ENCODE data around the gene BTBD9. TPM values are rescaled to one million over a fixed set of nuclear protein-coding genes. Genes with fewer than 3 reads are reported as not detected.

The BTBD9 gene
- total RNA-seq, 1 experiment from 2014 or later, result 8.9 TPM

DNA sequence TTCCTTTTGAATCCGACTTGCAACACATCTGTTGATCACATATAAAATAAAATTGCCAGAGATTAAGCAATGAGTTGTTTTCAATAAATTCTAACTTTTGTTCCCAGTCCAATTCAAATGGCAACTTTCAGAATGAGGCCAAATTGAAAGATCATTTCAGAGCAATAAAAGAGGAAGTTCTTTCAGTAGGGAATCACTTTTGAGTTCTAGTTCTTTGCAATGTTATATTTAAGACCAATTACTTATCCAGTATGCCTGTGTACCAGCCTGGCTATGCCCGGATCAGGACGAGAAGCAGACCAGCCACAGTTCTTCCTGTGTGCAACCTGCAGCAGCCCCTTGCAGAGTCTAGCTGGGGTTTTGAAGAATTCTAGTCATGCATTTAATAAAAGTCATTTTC is 232.5 kb downstream of the BTBD9 start:
- Histone ChIP-seq H4K91ac (ENCODE audit: insufficient read length, low read depth, low read length) (no peak overlapping the region), H3K14ac (ENCODE audit: insufficient read depth, low read length) (no peak overlapping the region), H2BK120ac (ENCODE audit: low read depth, low read length, poor library complexity, severe bottlenecking) (no peak overlapping the region), H3K23me2 (ENCODE audit: insufficient read length, low read depth, low read length, poor library complexity, severe bottlenecking) (no peaks in the 10 kb centered on the region), H3T11ph (ENCODE audit: low read length) (no peak overlapping the region), H4K20me1 (ENCODE audit: control insufficient read depth, insufficient read depth, insufficient read length) (no peaks in the 10 kb centered on the region), H4K5ac (ENCODE audit: insufficient read length, low read depth, low read length) (no peak overlapping the region), H2BK20ac (ENCODE audit: low read depth, low read length, poor library complexity, severe bottlenecking) (no peak overlapping the region), H2BK12ac (ENCODE audit: insufficient read length, low read depth, low read length) (no peak overlapping the region), H2AFZ (ENCODE audit: low read length) (no peak overlapping the region), H3K27me3 (ENCODE audit: insufficient read depth, low read length) (no peaks in the 10 kb centered on the region), H3K27ac (ENCODE audit: insufficient read length, low read depth, low read length) (no peak overlapping the region), H2BK15ac (ENCODE audit: low read depth, low read length) (no peak overlapping the region), H3K9me3 (ENCODE audit: control insufficient read depth, low read depth, low read length) (no peaks in the 10 kb centered on the region), H4K8ac (replicated peaks; ENCODE audit: insufficient read length, low read depth, low read length) (no peak overlapping the region), H3K4ac (ENCODE audit: low read depth, low read length) (no peak overlapping the region), H3K9ac (ENCODE audit: extremely low read depth, insufficient read length, low read length) (no peak overlapping the region), H3K18ac (ENCODE audit: insufficient read length, low read depth, low read length) (no peak overlapping the region), H3K4me2 (ENCODE audit: insufficient read depth, insufficient read length, low read length) (no peak overlapping the region), H2AK5ac (ENCODE audit: insufficient read length, low read length) (no peak overlapping the region), H3K79me1 (ENCODE audit: insufficient read depth, low read depth, low read length, poor library complexity, severe bottlenecking) (no peaks in the 10 kb centered on the region), H2BK5ac (ENCODE audit: insufficient read length, low read length) (no peak overlapping the region), H3K79me2 (ENCODE audit: insufficient read depth, low read length) (no peaks in the 10 kb centered on the region), H3K23ac (ENCODE audit: insufficient read length, low read depth, low read length) (no peak overlapping the region), H3K56ac (ENCODE audit: insufficient read length, low read depth, low read length) (no peak overlapping the region), H3K4me1 (ENCODE audit: insufficient read depth, low read length) (no peaks in the 10 kb centered on the region; the same call in 1 of the 2 replicates)
- DNase-seq, result no peak
- Mint-ChIP-seq H3K27me3 (ENCODE audit: low read depth) (no peaks in the 10 kb centered on the region), H3K4me3 (no peak overlapping the region), H3K27ac (no peak overlapping the region), H3K36me3 (ENCODE audit: insufficient read depth in 1 of 3, low read depth in 3 of 3) (no peaks in the 10 kb centered on the region), H3K4me1 (peaks cover 15 to 26% of the 10 kb centered on the region in 2 experiments), H3K9me3 (no peaks in the 10 kb centered on the region)
- TF ChIP-seq, protein P1, sequence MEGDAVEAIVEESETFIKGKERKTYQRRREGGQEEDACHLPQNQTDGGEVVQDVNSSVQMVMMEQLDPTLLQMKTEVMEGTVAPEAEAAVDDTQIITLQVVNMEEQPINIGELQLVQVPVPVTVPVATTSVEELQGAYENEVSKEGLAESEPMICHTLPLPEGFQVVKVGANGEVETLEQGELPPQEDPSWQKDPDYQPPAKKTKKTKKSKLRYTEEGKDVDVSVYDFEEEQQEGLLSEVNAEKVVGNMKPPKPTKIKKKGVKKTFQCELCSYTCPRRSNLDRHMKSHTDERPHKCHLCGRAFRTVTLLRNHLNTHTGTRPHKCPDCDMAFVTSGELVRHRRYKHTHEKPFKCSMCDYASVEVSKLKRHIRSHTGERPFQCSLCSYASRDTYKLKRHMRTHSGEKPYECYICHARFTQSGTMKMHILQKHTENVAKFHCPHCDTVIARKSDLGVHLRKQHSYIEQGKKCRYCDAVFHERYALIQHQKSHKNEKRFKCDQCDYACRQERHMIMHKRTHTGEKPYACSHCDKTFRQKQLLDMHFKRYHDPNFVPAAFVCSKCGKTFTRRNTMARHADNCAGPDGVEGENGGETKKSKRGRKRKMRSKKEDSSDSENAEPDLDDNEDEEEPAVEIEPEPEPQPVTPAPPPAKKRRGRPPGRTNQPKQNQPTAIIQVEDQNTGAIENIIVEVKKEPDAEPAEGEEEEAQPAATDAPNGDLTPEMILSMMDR (conservative IDR thresholded peaks at IDR 0.05), result no peak
- no CpG with 5 or more reads among the region's 3 CpGs for WGBS (ENCODE audit: extremely low coverage, insufficient read length, low lambda C conversion rate)

All from H9 (cell line).